ENCODE data around the gene DGCR6L.

DNA sequence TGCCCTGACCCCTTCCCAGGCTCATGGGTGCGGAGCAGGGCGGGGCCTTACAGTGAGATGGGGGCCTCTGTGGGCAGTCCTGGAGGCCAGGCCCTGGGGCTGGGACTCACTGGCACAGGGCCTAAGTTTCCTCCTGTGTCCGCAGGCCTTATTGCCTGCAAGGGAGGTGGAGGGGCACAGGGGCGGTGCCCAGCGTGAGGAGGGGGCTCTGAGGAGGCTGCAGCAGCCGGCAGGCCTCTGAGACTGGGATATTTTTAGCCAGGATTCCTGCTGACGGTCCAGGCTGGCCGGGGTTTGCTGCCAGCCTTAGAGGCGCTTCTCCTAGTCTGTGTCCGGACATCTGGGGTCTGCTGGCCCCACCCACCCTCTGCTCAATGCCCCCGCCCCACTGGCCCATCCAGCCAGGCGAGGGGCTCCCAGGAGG, 46.1 kb downstream of the DGCR6L start:
- TF ChIP-seq EZH2phosphoT487 (IDR thresholded peaks at IDR 0.05; ENCODE audit: insufficient read depth, low read depth), result no peak
- no peak for TF ChIP-seq EZH2 (IDR thresholded peaks at IDR 0.05; ENCODE audit: insufficient read depth, poor library complexity, severe bottlenecking)
